MCF 10A (cell line): ENCODE measurements around the gene MB. TPM values are rescaled to one million over a fixed set of nuclear protein-coding genes. Genes with fewer than 3 reads are reported as not detected.

Source experiments
- BruUV-seq: library from RNA; stranded (reverse); fragments of 400-500 nt; replicated peaks from 2 replicates; lab custom pipeline; 2021; lab: Mats Ljungman, UMichigan
- CTCF ChIA-PET: fragments of 300-600 bp; sonication (Branson Sonifier 250); formaldehyde crosslinking; extraction: SDS; loops from one replicate; lab custom pipeline; 2021; ENCODE audit warnings: antibody characterized with exemption, inconsistent platforms; lab: Yijun Ruan, JAX
- POLR2A ChIA-PET: fragments of 300-600, 350-650 bp; sonication (Branson Sonifier 250); formaldehyde crosslinking; extraction: SDS; loops from one replicate; lab custom pipeline; 2020; ENCODE audit warnings: antibody characterized with exemption, inconsistent platforms; lab: Yijun Ruan, JAX
- DNase-seq: peaks from one replicate; pipeline ENCODE4 v3.0.0-alpha.2; 2018; ENCODE audit not compliant: unreplicated experiment
- H3K27ac Mint-ChIP-seq: one replicate; pipeline ENCODE4 v1.8.0; 2022; ENCODE audit warnings: mild to moderate bottlenecking, low read depth, mixed read lengths; ENCODE audit not compliant: unreplicated experiment
- H3K27me3 Mint-ChIP-seq: one replicate; pipeline ENCODE4 v1.8.0; 2022; ENCODE audit warnings: mixed read lengths; ENCODE audit not compliant: insufficient read depth, unreplicated experiment
- H3K36me3 Mint-ChIP-seq: one replicate; pipeline ENCODE4 v1.8.0; 2022; ENCODE audit warnings: mild to moderate bottlenecking, moderate library complexity, mixed read lengths; ENCODE audit not compliant: insufficient read depth, unreplicated experiment
- H3K4me1 Mint-ChIP-seq: one replicate; pipeline ENCODE4 v1.8.0; 2022; ENCODE audit warnings: mixed read lengths; ENCODE audit not compliant: insufficient read depth, unreplicated experiment
- H3K4me3 Mint-ChIP-seq: one replicate; pipeline ENCODE4 v1.8.0; 2022; ENCODE audit warnings: mild to moderate bottlenecking, moderate library complexity, mixed read lengths; ENCODE audit not compliant: unreplicated experiment
- H3K9me3 Mint-ChIP-seq: one replicate; pipeline ENCODE4 v1.8.0; 2022; ENCODE audit warnings: mixed read lengths; ENCODE audit not compliant: unreplicated experiment
- CTCF ChIP-seq: fragments of 200-600 bp; IDR thresholded peaks from one replicate; pipeline ENCODE4 v1.8.0; 2022; ENCODE audit warnings: antibody characterized with exemption, mild to moderate bottlenecking; ENCODE audit not compliant: unreplicated experiment
- intact Hi-C: fragments of 100-400 bp; cut with micrococcal nuclease; formaldehyde crosslinking; loops from 2 replicates; pipeline ENCODE4 v1.14.1; 2022
- total RNA-seq: library from RNA; stranded (reverse); gene quantifications from 2 replicates; pipeline ENCODE4 v1.2.3, GENCODE V29; 2022

Gene MB
- total RNA-seq, 1 experiment from 2014 or later, result not detected

GRCh38 chr22:35632935-35633334 is 15.8 kb upstream of the MB start:
- no TSS peak for BruUV-seq
- no peaks in the 10 kb centered on the region for H3K36me3 Mint-ChIP-seq
- H3K4me1 Mint-ChIP-seq, result peaks cover 35% of the 10 kb centered on the region
- CTCF ChIA-PET, result interaction anchor here (0.6 to 2.5 kb wide), 4 partner anchors 13 to 298 kb away, joined by 3 to 8 read pairs (median 4); partner anchors contain the start of gene APOL6
- no peaks in the 10 kb centered on the region for H3K9me3 Mint-ChIP-seq
- POLR2A ChIA-PET, result no interaction called here
- TF ChIP-seq CTCF, result no peak
- no peaks in the 10 kb centered on the region for H3K27me3 Mint-ChIP-seq
- H3K27ac Mint-ChIP-seq, result peak overlapping the region; percentile 4
- DNase-seq, result no peak
- H3K4me3 Mint-ChIP-seq, result no peak overlapping the region
- intact Hi-C loops, result loop anchor here (5.0 kb wide), 1 partner anchor 129 kb away; no protein-coding TSS in a partner anchor

GRCh38 chr22:35631597-35631996 is 14.5 kb upstream of the MB start:
- peak; percentile 72 for DNase-seq
- no peaks in the 10 kb centered on the region for H3K9me3 Mint-ChIP-seq
- H3K4me3 Mint-ChIP-seq, result no peak overlapping the region
- intact Hi-C loops, result loop anchor here (5.0 kb wide), 1 partner anchor 131 kb away; no protein-coding TSS in a partner anchor
- POLR2A ChIA-PET, result no interaction called here
- CTCF ChIA-PET, result interaction anchor here (0.6 to 2.7 kb wide), 11 partner anchors 17 to 493 kb away, joined by 3 to 9 read pairs (median 3); partner anchors contain the start of gene APOL6
- H3K27me3 Mint-ChIP-seq, result no peaks in the 10 kb centered on the region
- TF ChIP-seq CTCF, result peak; percentile 62
- no peaks in the 10 kb centered on the region for H3K36me3 Mint-ChIP-seq
- peaks cover 38% of the 10 kb centered on the region for H3K4me1 Mint-ChIP-seq
- H3K27ac Mint-ChIP-seq, result no peak overlapping the region
- BruUV-seq, result no TSS peak

GRCh38 chr22:35630891-35631290 is 13.8 kb upstream of the MB start:
- DNase-seq, result no peak
- CTCF ChIA-PET, result interaction anchor here (0.6 to 2.7 kb wide), 12 partner anchors 9 to 494 kb away, joined by 3 to 9 read pairs (median 3); partner anchors contain the start of gene APOL6
- Mint-ChIP-seq H3K27me3 (no peaks in the 10 kb centered on the region), H3K4me1 (peaks cover 38% of the 10 kb centered on the region), H3K4me3 (no peak overlapping the region), H3K36me3 (no peaks in the 10 kb centered on the region), H3K9me3 (no peaks in the 10 kb centered on the region), H3K27ac (no peak overlapping the region)
- intact Hi-C loops, result loop anchor here (5.0 kb wide), 1 partner anchor 131 kb away; no protein-coding TSS in a partner anchor
- TF ChIP-seq CTCF, result no peak
- no TSS peak for BruUV-seq
- POLR2A ChIA-PET, result interaction anchor here (0.8 to 0.9 kb wide), 2 partner anchors 8 to 18 kb away, joined by 3 to 4 read pairs; partner anchors contain the start of gene APOL6

GRCh38 chr22:35630387-35630793 is 13.3 kb upstream of the MB start:
- no peaks in the 10 kb centered on the region for H3K36me3 Mint-ChIP-seq
- BruUV-seq, result no TSS peak
- no peak for TF ChIP-seq CTCF
- H3K27ac Mint-ChIP-seq, result peak overlapping the region; percentile 96
- H3K27me3 Mint-ChIP-seq, result no peaks in the 10 kb centered on the region
- intact Hi-C loops, result loop anchor here (5.0 kb wide), 1 partner anchor 132 kb away; no protein-coding TSS in a partner anchor
- peak; percentile 43 for DNase-seq
- POLR2A ChIA-PET, result interaction anchor here (0.8 to 0.9 kb wide), 3 partner anchors 9 to 206 kb away, joined by 3 to 4 read pairs (median 3); partner anchors contain the start of gene APOL6
- peak overlapping the region; percentile 59 for H3K4me3 Mint-ChIP-seq
- CTCF ChIA-PET, result interaction anchor here (0.6 to 2.7 kb wide), 9 partner anchors 9 to 494 kb away, joined by 3 to 9 read pairs (median 4); partner anchors contain the start of gene APOL6
- H3K9me3 Mint-ChIP-seq, result no peaks in the 10 kb centered on the region
- H3K4me1 Mint-ChIP-seq, result peaks cover 38% of the 10 kb centered on the region
